ENCODE measurements around the gene EPHX1.
"Not testable (repeated sequence)": the region's sequence is repeated elsewhere in the genome, so short reads cannot be mapped to it uniquely, and the experiment has no call there.

EPHX1 gene

GRCh38 chr1:225882694-225883615 lies 73.0 kb downstream of the EPHX1 start:
- H3K9me3 Mint-ChIP-seq, result no peaks in the 10 kb centered on the region
- peak; percentile 30 to 43 for DNase-seq
- H3K27ac Mint-ChIP-seq, result peak overlapping the region; percentile 78 to 95
- H3K4me3 Mint-ChIP-seq, result peak overlapping the region; percentile 82 to 88
- H3K4me1 Mint-ChIP-seq, result peaks cover 50% of the 10 kb centered on the region
- H3K27me3 Mint-ChIP-seq, result no peaks in the 10 kb centered on the region
- ATAC-seq, result peak; percentile 42

GRCh38 chr1:225883616-225884265 lies 73.8 kb downstream of the EPHX1 start:
- no peak for ATAC-seq
- Mint-ChIP-seq H3K27ac (peak overlapping the region; percentile 78 to 79), H3K9me3 (no peaks in the 10 kb centered on the region), H3K4me1 (peaks cover 42% of the 10 kb centered on the region), H3K27me3 (no peaks in the 10 kb centered on the region), H3K4me3 (peak overlapping the region; percentile 82 to 88)
- no peak for DNase-seq

GRCh38 chr1:225885336-225885735 lies 75.4 kb downstream of the EPHX1 start:
- no peak for DNase-seq
- H3K4me3 Mint-ChIP-seq, result no peak overlapping the region
- no peaks in the 10 kb centered on the region for H3K9me3 Mint-ChIP-seq
- no peak overlapping the region for H3K27ac Mint-ChIP-seq
- H3K4me1 Mint-ChIP-seq, result peaks cover 26% of the 10 kb centered on the region
- no peaks in the 10 kb centered on the region for H3K27me3 Mint-ChIP-seq
- ATAC-seq, result no peak

- Mint-ChIP-seq H3K27me3 (no peaks in the 10 kb centered on the region), H3K9me3 (no peaks in the 10 kb centered on the region), H3K27ac (no peak overlapping the region), H3K4me3 (no peak overlapping the region), H3K4me1 (peaks cover 15% of the 10 kb centered on the region)
- DNase-seq (no peak), ATAC-seq (no peak)
These were observed 76.5 kb downstream of the EPHX1 start for GRCh38 chr1:225886159-225887029.

- H3K4me3 Mint-ChIP-seq, result no peak overlapping the region
- no peak for DNase-seq
- no peaks in the 10 kb centered on the region for H3K27me3 Mint-ChIP-seq
- ATAC-seq, result no peak
- no peak overlapping the region for H3K27ac Mint-ChIP-seq
- peaks cover 12% of the 10 kb centered on the region for H3K4me1 Mint-ChIP-seq
- no peaks in the 10 kb centered on the region for H3K9me3 Mint-ChIP-seq
These were observed 77.0 kb downstream of the EPHX1 start for GRCh38 chr1:225887030-225887314.

GRCh38 chr1:225887554-225888288 lies 77.8 kb downstream of the EPHX1 start:
- Mint-ChIP-seq H3K27ac (peak overlapping the region in 1 of 2 donors; percentile 71), H3K4me1 (peaks cover 12% of the 10 kb centered on the region)
- not testable (repeated sequence) for H3K9me3 Mint-ChIP-seq, DNase-seq, H3K27me3 Mint-ChIP-seq, H3K4me3 Mint-ChIP-seq
- peak; percentile 37 for ATAC-seq

GRCh38 chr1:225888289-225888897 lies 78.5 kb downstream of the EPHX1 start:
- DNase-seq (no peak), ATAC-seq (peak; percentile 33)
- Mint-ChIP-seq H3K4me1 (peaks cover 7% of the 10 kb centered on the region), H3K9me3 (no peaks in the 10 kb centered on the region), H3K27me3 (no peaks in the 10 kb centered on the region), H3K27ac (peak overlapping the region in 1 of 2 donors; percentile 71), H3K4me3 (no peak overlapping the region)

GRCh38 chr1:225888898-225889601 lies 79.1 kb downstream of the EPHX1 start, which contains the start of gene LEFTY1:
TSS of gene LEFTY1 (minus strand) at chr1:225889146. CDS start at chr1:225889066, 80 bp downstream.
- H3K4me1 Mint-ChIP-seq, result peaks cover under 1% of the 10 kb centered on the region
- no peaks in the 10 kb centered on the region for H3K9me3 Mint-ChIP-seq
- peak within 1 kb of the TSS in 1 of 2 donors; percentile 71 for H3K27ac Mint-ChIP-seq
- no peak within 1 kb of the TSS for H3K4me3 Mint-ChIP-seq
- DNase-seq, result no peak
- ATAC-seq, result peak; percentile 36
- H3K27me3 Mint-ChIP-seq, result no peaks in the 10 kb centered on the region

- DNase-seq (no peak), ATAC-seq (no peak)
- Mint-ChIP-seq H3K27me3 (no peaks in the 10 kb centered on the region), H3K4me3 (no peak overlapping the region), H3K27ac (peak overlapping the region in 1 of 2 donors; percentile 44), H3K9me3 (no peaks in the 10 kb centered on the region), H3K4me1 (no peaks in the 10 kb centered on the region)
These were observed 79.8 kb downstream of the EPHX1 start for GRCh38 chr1:225889743-225890142.

GRCh38 chr1:225890346-225891228 lies 80.7 kb downstream of the EPHX1 start:
- H3K4me1 Mint-ChIP-seq, result no peaks in the 10 kb centered on the region
- H3K9me3 Mint-ChIP-seq, result no peaks in the 10 kb centered on the region
- DNase-seq (no peak), ATAC-seq (peak; percentile 27)
- H3K27me3 Mint-ChIP-seq, result no peaks in the 10 kb centered on the region
- peak overlapping the region in 1 of 2 donors; percentile 10 for H3K27ac Mint-ChIP-seq
- H3K4me3 Mint-ChIP-seq, result no peak overlapping the region

- Mint-ChIP-seq H3K27ac (peak overlapping the region in 1 of 2 donors; percentile 60), H3K4me1 (peaks cover 6% of the 10 kb centered on the region), H3K27me3 (no peaks in the 10 kb centered on the region), H3K4me3 (no peak overlapping the region), H3K9me3 (no peaks in the 10 kb centered on the region)
- ATAC-seq (no peak), DNase-seq (no peak)
These were observed 81.5 kb downstream of the EPHX1 start for GRCh38 chr1:225891229-225891972.

- DNase-seq (no peak), ATAC-seq (no peak)
- no peaks in the 10 kb centered on the region for H3K9me3 Mint-ChIP-seq
- peaks cover 15% of the 10 kb centered on the region for H3K4me1 Mint-ChIP-seq
- no peak overlapping the region for H3K27ac Mint-ChIP-seq
- H3K4me3 Mint-ChIP-seq, result no peak overlapping the region
- no peaks in the 10 kb centered on the region for H3K27me3 Mint-ChIP-seq
These were observed 82.4 kb downstream of the EPHX1 start for GRCh38 chr1:225892307-225892706.
